HEK293T (cell line): ENCODE measurements around the gene PLEKHF1.

ENCODE experiments used
- BHLHE40 ChIP-seq: fragments of 450-650 bp; IDR thresholded peaks from 2 replicates; pipeline ENCODE4 v1.6.1; 2016; ENCODE audit warnings: mild to moderate bottlenecking, moderate library complexity, borderline replicate concordance
- FOXA1 ChIP-seq: fragments of 450-650 bp; IDR thresholded peaks from 2 replicates; pipeline ENCODE4 v1.6.1; 2016; ENCODE audit warnings: mild to moderate bottlenecking
- NFRKB ChIP-seq: fragments of 450-650 bp; IDR thresholded peaks from 2 replicates; pipeline ENCODE4 v1.6.1; 2016; ENCODE audit warnings: mild to moderate bottlenecking, moderate library complexity
- PKNOX1 ChIP-seq: fragments of 450-650 bp; IDR thresholded peaks from 2 replicates; pipeline ENCODE4 v1.6.1; 2016
- SP1 ChIP-seq: fragments of 450-650 bp; IDR thresholded peaks from 2 replicates; pipeline ENCODE4 v1.6.1; 2017
- SUZ12 ChIP-seq: fragments of 450-650 bp; IDR thresholded peaks from 2 replicates; pipeline ENCODE4 v1.6.1; 2016; ENCODE audit warnings: mild to moderate bottlenecking
- TARDBP ChIP-seq: fragments of 450-650 bp; IDR thresholded peaks from 2 replicates; pipeline ENCODE4 v1.6.1; 2016
- ZNF384 ChIP-seq: fragments of 450-650 bp; IDR thresholded peaks from 2 replicates; pipeline ENCODE4 v1.6.1; 2016

GRCh38 chr19:29650772-29651387, 14.4 kb upstream of the PLEKHF1 start:
- TF ChIP-seq PKNOX1 (no peak), SP1 (no peak), ZNF384 (no peak), FOXA1 (no peak), NFRKB (no peak), SUZ12 (no peak), BHLHE40 (no peak), TARDBP (no peak)
